IgD-negative memory B cell (primary cell): ENCODE results near the gene FURIN. TPM values are rescaled to one million over a fixed set of nuclear protein-coding genes. Genes with fewer than 3 reads are reported as not detected.
"Not testable (repeated sequence)": the region's sequence is repeated elsewhere in the genome, so short reads cannot be mapped to it uniquely, and the experiment has no call there.

Experiments
- H3K27ac Mint-ChIP-seq, 3 donors: one replicate each; pipeline ENCODE4 v1.8.0; 2020 to 2022; ENCODE audit warnings: mild to moderate bottlenecking in 3 of 3, mixed read lengths in 3 of 3, moderate library complexity in 1 of 3
- H3K27me3 Mint-ChIP-seq: one replicate; pipeline ENCODE4 v1.8.0; 2021; ENCODE audit warnings: mixed read lengths
- H3K36me3 Mint-ChIP-seq: one replicate; pipeline ENCODE4 v1.8.0; 2020; ENCODE audit warnings: mild to moderate bottlenecking, mixed read lengths
- H3K4me1 Mint-ChIP-seq, 3 donors: one replicate each; pipeline ENCODE4 v1.8.0; 2020 to 2022; ENCODE audit warnings: mixed read lengths in 3 of 3, mild to moderate bottlenecking in 1 of 3
- H3K4me3 Mint-ChIP-seq, 4 donors: one replicate each; pipeline ENCODE4 v1.8.0; 2020 to 2022; ENCODE audit warnings: mild to moderate bottlenecking in 4 of 4, mixed read lengths in 4 of 4, moderate library complexity in 3 of 4
- H3K9me3 Mint-ChIP-seq, 3 donors: one replicate each; pipeline ENCODE4 v1.8.0; 2020 to 2021; ENCODE audit warnings: mixed read lengths in 3 of 3, mild to moderate bottlenecking in 1 of 3
- polyA plus RNA-seq: library from polyadenylated mRNA; unstranded; fragments of 300-500 nt; fragmentation: Illumina TruSeq; gene quantifications from one replicate; pipeline ENCODE4 v1.2.3, GENCODE V29; 2021

Gene FURIN
- polyA plus RNA-seq, 1 donor from 2014 or later: 9.7 TPM

DNA sequence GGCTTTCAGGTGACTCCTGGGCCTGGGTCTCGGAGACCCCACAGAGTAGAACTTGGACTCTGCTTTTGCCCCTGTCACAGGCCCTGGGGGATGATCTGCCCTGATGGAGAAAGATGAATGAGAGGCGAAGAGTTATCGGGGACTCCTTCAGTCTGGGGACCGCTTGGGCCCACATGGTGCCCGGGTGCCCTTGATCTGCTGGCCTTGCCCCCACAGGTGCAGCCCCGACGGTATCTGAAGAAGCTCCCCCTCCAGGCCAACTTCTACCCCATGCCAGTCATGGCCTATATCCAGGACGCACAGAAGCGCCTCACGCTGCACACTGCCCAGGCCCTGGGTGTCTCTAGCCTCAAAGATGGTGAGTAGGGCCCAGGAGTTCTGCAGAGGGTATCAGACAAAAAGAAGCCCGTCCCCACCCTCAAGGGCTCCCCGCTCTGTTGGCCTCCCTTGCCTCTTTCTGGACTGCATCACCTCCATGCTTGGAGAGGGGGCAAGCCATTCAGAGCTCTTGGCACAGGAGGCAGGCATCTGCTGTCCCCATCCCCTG lies 45.1 kb downstream of the FURIN start:
- H3K4me3 Mint-ChIP-seq: no peak overlapping the region
- peaks cover 0 to 2% (median 0%) of the 10 kb centered on the region in 3 donors for H3K4me1 Mint-ChIP-seq
- H3K27me3 Mint-ChIP-seq: no peaks in the 10 kb centered on the region
- no peak overlapping the region for H3K27ac Mint-ChIP-seq
- H3K36me3 Mint-ChIP-seq: peaks cover 4% of the 10 kb centered on the region
- no peaks in the 10 kb centered on the region for H3K9me3 Mint-ChIP-seq

GRCh38 chr15:90914305-90915080 lies 46.1 kb downstream of the FURIN start:
- Mint-ChIP-seq H3K27ac (no peak overlapping the region), H3K9me3 (no peaks in the 10 kb centered on the region), H3K4me3 (no peak overlapping the region), H3K36me3 (peaks cover 5% of the 10 kb centered on the region), H3K4me1 (peaks cover 0 to 2% (median 0%) of the 10 kb centered on the region in 3 donors), H3K27me3 (no peaks in the 10 kb centered on the region)

DNA sequence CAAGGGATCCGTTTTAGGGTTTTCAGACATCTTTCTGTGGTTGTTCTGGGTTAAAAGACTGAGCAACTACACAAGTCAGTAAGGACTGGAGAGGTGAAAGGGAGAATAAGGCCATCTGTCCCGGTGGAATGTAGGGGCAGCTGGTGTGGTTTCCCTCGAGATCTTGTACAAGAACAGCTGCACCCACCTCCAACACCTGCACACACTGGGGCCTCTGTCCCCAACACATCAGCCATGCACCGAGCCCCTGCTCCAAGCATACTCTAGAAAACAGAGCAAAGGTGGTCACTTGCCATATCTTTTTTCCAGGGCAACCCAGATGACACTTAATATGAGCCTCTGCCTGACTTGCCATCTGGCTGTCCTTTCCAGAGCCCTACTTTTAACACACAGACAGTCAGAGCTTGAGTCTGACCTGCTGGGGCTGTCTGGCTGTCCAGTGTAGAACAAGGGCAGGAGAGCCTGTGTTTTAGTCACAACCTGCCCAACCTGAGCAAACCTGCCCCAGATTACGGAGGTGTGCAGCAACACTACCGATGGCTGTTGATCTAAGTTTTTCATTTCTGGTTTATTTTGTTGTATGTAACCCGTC lies 46.9 kb downstream of the FURIN start:
- H3K4me3 Mint-ChIP-seq: no peak overlapping the region

DNA sequence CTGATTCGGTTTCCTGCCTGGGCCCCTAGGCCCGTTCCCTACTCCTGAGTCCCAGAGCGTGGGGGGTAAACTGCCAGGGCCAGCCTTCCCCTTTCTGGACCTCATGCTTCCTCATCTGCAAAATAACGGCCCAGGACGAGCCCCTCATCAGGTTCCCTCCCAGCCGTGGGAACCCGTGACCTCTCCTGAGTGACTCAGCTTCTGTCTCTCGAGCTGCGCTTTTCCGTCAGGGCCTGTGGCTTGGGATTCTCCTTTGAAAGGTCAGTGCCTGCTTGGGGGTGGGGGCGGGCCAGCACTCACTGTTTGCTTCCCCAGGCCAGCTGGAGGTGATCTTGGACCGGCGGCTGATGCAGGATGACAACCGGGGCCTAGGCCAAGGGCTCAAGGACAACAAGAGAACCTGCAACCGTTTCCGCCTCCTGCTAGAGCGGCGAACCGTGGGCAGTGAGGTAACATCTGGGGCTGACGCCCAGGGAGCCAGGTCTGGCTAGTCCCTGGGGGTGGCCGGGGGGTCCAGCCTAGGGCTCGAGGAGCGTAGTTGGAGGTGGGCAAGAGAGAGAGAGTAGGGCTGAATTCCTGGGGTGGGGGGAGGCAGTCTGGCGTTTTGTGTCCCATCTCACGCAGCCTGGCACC lies 47.5 kb downstream of the FURIN start:
- peak overlapping the region in 2 of 4 donors; percentile 25 to 37 for H3K4me3 Mint-ChIP-seq
- peaks cover 0 to 2% (median 0%) of the 10 kb centered on the region in 3 donors for H3K4me1 Mint-ChIP-seq
- H3K27ac Mint-ChIP-seq: no peak overlapping the region
- H3K27me3 Mint-ChIP-seq: no peaks in the 10 kb centered on the region
- H3K9me3 Mint-ChIP-seq: no peaks in the 10 kb centered on the region
- peaks cover 8% of the 10 kb centered on the region for H3K36me3 Mint-ChIP-seq

More for the DNA sequence above, 46.9 kb downstream of the FURIN start:
- H3K27me3 Mint-ChIP-seq: no peaks in the 10 kb centered on the region
- H3K9me3 Mint-ChIP-seq: no peaks in the 10 kb centered on the region
- peaks cover 6% of the 10 kb centered on the region for H3K36me3 Mint-ChIP-seq
- H3K4me1 Mint-ChIP-seq: peaks cover 0 to 2% (median 0%) of the 10 kb centered on the region in 3 donors
- H3K27ac Mint-ChIP-seq: no peak overlapping the region

DNA sequence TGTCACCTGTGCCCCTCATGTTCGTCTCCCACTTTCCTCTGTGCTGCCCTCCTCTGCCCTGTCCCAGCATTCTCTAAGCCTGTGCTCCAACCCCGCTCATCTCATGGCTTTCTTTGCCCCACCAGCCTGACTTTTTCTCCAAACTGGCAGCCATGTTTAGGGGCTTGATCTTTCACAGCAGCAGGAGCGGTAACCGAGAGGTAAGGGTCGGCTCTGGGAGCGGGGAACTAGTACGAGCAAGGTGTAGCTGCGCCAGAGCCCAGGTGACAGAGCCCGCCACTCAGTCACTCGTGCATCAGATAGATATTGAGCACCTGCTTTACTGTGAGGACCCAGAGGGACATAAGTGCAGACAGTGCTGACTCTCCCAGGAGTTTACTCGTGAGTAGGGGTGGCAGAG lies 48.1 kb downstream of the FURIN start:
- H3K36me3 Mint-ChIP-seq: peaks cover 8% of the 10 kb centered on the region
- H3K27me3 Mint-ChIP-seq: no peaks in the 10 kb centered on the region
- H3K27ac Mint-ChIP-seq: peak overlapping the region in 1 of 3 donors; percentile 51
- no peaks in the 10 kb centered on the region for H3K9me3 Mint-ChIP-seq
- H3K4me1 Mint-ChIP-seq: peaks cover 0 to 4% (median 0%) of the 10 kb centered on the region in 3 donors
- no peak overlapping the region for H3K4me3 Mint-ChIP-seq

GRCh38 chr15:90917569-90917968 lies 49.2 kb downstream of the FURIN start:
- Mint-ChIP-seq H3K27ac (peak overlapping the region in 1 of 3 donors; percentile 93), H3K4me1 (peaks cover 0 to 4% (median 0%) of the 10 kb centered on the region in 3 donors), H3K27me3 (no peaks in the 10 kb centered on the region), H3K36me3 (peaks cover 6% of the 10 kb centered on the region), H3K9me3 (no peaks in the 10 kb centered on the region), H3K4me3 (no peak overlapping the region)

- H3K27me3 Mint-ChIP-seq: no peaks in the 10 kb centered on the region
Measured at GRCh38 chr15:90918034-90918788, 49.8 kb downstream of the FURIN start.

GRCh38 chr15:90918835-90919234 lies 50.4 kb downstream of the FURIN start:
- no peak overlapping the region for H3K4me3 Mint-ChIP-seq
- no peak overlapping the region for H3K27ac Mint-ChIP-seq
- no peaks in the 10 kb centered on the region for H3K9me3 Mint-ChIP-seq

More at GRCh38 chr15:90918034-90918788, 49.8 kb downstream of the FURIN start:
- Mint-ChIP-seq H3K36me3 (peaks cover 6% of the 10 kb centered on the region), H3K4me1 (peaks cover 0 to 4% (median 0%) of the 10 kb centered on the region in 3 donors), H3K27ac (peak overlapping the region in 1 of 3 donors; percentile 93), H3K9me3 (no peaks in the 10 kb centered on the region), H3K4me3 (no peak overlapping the region)

GRCh38 chr15:90921887-90922286 lies 53.5 kb downstream of the FURIN start:
- no peaks in the 10 kb centered on the region for H3K27me3 Mint-ChIP-seq

More at GRCh38 chr15:90918835-90919234, 50.4 kb downstream of the FURIN start:
- Mint-ChIP-seq H3K4me1 (peaks cover 0 to 4% (median 0%) of the 10 kb centered on the region in 3 donors), H3K27me3 (no peaks in the 10 kb centered on the region), H3K36me3 (peaks cover 6% of the 10 kb centered on the region)

GRCh38 chr15:90922712-90923322 lies 54.4 kb downstream of the FURIN start:
- H3K4me1 Mint-ChIP-seq, H3K27ac Mint-ChIP-seq, H3K36me3 Mint-ChIP-seq, H3K27me3 Mint-ChIP-seq, H3K9me3 Mint-ChIP-seq: not testable (repeated sequence)
- peak overlapping the region in 1 of 4 donors; percentile 50 for H3K4me3 Mint-ChIP-seq

More at GRCh38 chr15:90921887-90922286, 53.5 kb downstream of the FURIN start:
- peaks cover 8% of the 10 kb centered on the region for H3K36me3 Mint-ChIP-seq
- peaks cover 0 to 4% (median 4%) of the 10 kb centered on the region in 3 donors for H3K4me1 Mint-ChIP-seq
- H3K27ac Mint-ChIP-seq: no peak overlapping the region
- no peaks in the 10 kb centered on the region for H3K9me3 Mint-ChIP-seq
- no peak overlapping the region for H3K4me3 Mint-ChIP-seq

DNA sequence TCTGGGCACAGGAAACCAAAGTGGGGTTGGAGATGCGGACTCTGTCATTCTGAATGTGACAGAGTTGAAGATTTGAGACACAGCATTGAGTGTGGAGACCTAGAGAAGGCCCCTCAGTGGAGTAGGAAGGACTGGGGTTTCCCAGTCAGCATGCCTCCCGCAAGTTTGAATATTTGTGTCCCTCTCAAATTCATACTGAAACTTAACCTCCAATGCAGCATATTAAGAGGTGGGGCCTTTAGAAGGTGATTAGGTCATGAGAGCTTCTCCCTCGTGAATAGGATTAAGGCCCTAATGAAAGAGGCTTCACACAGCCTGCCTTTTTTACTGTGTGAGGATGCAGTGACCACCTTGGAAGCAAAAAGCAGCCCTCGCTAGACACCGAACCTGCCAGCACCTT lies 56.0 kb downstream of the FURIN start:
- H3K27me3 Mint-ChIP-seq: no peaks in the 10 kb centered on the region
- H3K4me1 Mint-ChIP-seq: peaks cover 4 to 6% (median 5%) of the 10 kb centered on the region in 3 donors
- H3K27ac Mint-ChIP-seq: peak overlapping the region in 1 of 3 donors; percentile 40
- peaks cover 6% of the 10 kb centered on the region for H3K36me3 Mint-ChIP-seq
- H3K4me3 Mint-ChIP-seq: peak overlapping the region in 1 of 4 donors; percentile 55
- H3K9me3 Mint-ChIP-seq: no peaks in the 10 kb centered on the region

GRCh38 chr15:90926766-90927165 lies 58.4 kb downstream of the FURIN start:
- not testable (repeated sequence) for H3K36me3 Mint-ChIP-seq, H3K9me3 Mint-ChIP-seq, H3K27ac Mint-ChIP-seq, H3K27me3 Mint-ChIP-seq
- Mint-ChIP-seq H3K4me3 (peak overlapping the region in 3 of 4 donors; percentile 4 to 57 (median 39)), H3K4me1 (peaks cover 18 to 22% (median 21%) of the 10 kb centered on the region in 3 donors)

- Mint-ChIP-seq H3K4me3 (peak overlapping the region in 2 of 4 donors; percentile 21 to 89), H3K4me1 (peaks cover 24 to 26% (median 24%) of the 10 kb centered on the region in 3 donors)
- H3K27me3 Mint-ChIP-seq, H3K9me3 Mint-ChIP-seq, H3K27ac Mint-ChIP-seq, H3K36me3 Mint-ChIP-seq: not testable (repeated sequence)
Measured at GRCh38 chr15:90928106-90928505, 59.7 kb downstream of the FURIN start.
